ENCODE results near the gene YAF2.

The YAF2 gene

DNA sequence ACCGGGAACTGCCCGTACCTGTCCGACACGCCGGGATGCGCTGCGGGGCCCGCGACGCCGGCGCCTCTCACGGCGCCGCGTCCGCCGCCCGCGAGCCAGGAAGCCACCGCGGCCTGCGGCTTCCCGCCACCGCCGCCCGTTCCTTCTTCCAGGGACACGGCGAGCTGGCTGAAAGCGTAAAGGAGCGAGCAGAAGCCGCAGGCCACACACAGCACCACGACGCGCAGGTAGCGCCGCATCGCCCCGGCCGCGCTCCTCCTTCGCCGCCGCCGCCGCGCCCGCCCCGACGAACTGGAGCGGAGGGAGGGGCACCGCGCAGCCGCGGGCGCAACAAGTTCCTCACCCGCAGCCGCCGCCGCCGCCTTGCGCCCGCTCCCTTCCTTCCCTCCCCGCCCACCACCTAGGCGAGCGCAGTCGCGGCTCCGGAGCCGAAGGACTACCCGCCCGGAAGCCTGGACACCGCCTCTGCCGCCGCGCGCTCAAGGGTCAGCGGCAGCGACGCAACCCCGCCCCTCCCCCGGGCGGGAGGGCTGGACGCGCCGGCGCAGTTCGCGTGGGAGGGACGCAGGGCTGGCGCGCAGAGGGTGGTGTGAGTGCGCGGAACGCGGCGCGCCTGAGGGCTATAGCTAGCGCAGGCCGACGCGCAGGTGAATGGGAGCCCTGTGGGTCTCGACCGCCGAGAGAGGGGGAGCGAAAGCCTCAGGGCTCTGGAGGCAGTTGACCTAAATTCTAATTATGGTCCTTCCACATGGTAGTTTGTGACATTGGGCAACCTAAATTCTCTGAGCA is 93.4 kb downstream of the YAF2 start, which contains the start of gene GXYLT1:
TSS of gene GXYLT1 (minus strand) at position 467 of the 789 bp plus-strand sequence. CDS start at position 239, 228 bp downstream.
- DNase-seq (ENCODE audit: low spot score) = peak; percentile 93

DNA sequence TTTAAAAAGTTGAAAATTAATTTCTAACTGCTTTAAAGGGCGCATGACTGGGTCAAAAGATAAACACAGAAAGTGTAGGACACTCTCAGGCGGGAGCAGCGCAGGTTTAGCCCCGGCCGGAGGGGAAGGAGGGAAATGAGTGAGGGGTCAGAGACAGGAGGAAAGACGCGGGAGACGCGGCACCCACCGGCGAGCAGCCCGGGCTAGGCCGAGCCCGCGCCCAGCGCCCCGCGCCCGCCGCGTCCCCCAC is 94.0 kb downstream of the YAF2 start:
- DNase-seq (ENCODE audit: low spot score) = no peak

DNA sequence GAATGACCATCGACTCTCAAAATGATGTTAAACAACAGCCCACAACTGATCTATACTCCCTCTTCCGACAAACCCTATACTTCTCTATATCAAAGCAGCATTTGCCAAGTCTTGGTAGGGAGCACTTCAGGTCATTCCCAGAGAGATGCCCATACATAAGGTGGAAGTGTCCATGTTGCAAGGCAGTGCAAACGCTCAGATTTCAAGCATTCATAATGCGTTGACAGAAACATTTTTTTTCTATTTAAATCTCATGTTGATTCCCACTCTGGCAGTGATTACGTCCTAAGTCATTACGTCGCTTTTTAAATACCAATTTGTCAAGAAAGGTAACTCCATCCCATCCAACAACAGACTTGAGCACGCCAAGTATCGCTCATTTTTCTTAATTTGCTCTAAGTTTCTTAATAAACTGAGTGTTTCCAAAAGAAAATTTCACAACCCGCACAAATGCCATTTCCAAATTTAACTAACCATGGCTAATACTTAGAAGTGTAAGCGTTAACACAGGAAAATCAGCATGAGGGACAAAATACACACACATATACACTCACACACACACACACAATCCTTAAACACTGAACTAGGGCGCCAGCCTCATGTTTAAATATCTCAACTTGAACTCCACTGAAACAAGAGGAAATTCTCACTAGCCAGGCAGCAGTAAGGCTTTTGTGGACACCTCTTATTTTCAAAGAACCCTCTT is 94.4 kb downstream of the YAF2 start:
- no peak for DNase-seq (ENCODE audit: low spot score)

DNA sequence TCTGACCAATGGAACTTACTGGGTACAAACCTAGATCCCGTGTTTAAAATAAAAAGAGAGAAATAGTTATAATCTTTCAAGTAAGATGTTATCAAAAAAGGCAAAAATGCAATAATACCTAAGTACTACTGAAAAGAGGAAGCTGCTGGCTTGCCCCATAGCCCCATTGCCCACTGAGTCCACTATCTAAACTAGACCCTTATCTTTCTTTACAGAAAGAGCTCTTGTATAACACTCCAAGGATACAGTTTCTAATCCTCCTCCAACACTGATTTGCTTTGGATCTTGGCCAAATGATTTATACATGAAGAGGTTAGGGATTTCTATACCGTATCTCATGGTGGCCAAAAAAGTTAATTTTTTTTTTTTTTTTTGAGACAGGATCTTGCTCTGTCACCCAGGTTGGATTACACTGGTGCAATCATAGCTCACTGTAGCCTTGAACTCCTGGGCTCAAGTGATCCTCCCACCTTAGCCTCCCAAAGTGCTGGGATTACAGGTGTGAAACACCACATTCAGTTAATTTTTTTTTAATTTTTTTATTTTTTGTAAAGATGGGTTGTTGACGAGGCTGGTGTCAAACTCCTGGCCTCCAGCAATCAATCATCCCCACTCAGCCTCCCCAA is 96.0 kb downstream of the YAF2 start:
- no peak for DNase-seq (ENCODE audit: low spot score)

DNA sequence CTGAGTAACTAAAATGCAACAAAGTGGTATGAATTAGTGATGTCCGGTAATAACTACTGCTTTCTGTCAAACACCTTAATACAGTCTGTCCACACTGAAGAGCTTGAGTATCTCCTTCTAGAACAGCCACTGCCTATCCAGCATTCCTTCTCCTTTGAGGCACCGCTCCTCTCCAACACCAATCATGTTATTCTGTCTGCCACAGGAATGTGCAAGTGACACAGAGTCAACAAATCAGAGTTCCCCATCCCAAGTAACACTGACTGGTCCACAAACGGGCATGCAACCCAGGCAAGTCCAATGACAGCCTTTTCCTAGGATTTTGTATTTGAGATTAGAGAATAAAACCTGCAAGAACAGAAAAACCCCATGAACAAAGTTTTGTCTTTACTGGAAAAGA is 97.1 kb downstream of the YAF2 start:
- no peak for DNase-seq (ENCODE audit: low spot score)

- DNase-seq (ENCODE audit: low spot score) = no peak
Measured at GRCh38 chr12:42135259-42135814, 102.7 kb downstream of the YAF2 start.

DNA sequence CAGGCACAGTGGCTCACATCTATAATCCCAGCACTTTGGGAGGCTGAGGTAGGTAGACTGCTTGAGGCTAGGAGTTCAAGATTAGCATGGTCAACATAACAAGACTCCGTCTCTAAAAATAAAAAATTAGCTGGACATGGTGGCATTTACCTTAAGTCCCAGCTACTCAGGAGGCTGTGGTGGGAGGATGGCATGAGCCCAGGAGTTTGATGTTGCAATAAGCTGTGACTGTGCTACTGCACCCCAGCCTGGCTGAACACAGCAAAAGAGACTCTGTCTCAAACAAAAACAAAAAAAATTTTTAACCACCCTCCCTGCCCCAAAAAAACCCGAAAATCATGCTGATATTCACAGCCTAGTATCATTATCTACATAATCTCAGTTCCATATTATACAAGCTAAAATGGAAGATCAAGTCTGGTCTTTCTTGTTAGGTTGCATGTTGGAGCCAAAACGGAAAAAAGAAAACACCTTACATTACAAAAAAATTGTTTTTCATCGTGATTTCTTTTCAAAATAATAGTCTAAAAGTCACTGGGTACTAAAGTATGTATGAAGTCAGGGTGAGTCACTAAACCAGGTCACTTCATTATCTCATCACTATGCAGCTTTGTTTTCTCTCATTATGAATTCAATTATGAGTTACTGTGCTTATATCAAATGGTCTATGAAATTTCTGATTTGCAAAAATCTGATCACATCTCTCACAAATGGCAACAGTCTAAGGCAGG is 107.2 kb downstream of the YAF2 start:
- no peak for DNase-seq (ENCODE audit: low spot score)

DNA sequence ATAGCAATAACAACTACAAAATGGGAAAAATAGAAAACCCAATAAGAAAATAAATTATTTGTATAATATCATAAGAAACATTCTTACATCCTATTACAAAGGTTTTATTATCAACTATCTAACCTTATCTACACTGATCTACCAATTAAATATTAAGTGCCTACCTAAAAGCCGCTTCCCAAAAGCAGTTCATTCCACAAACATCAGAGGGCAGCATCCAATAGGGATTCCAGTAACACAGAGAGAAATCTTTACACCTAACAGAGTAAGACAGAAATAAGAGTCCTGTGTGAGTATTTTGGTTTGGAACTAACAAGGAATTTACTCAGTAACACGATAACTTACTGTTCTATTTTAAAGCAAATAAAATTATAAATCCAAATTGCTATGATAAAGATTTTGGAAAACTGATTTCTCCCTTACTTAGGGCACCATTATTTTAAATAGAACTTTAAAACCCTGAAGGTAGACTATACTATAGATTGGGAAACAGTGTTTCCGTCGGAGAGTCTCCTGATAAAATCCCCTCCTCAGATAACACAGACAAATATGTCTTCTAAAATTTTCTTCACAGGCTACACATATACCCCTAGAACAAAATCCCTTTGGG is 108.3 kb downstream of the YAF2 start:
- peak; percentile 49 for DNase-seq (ENCODE audit: low spot score)

DNA sequence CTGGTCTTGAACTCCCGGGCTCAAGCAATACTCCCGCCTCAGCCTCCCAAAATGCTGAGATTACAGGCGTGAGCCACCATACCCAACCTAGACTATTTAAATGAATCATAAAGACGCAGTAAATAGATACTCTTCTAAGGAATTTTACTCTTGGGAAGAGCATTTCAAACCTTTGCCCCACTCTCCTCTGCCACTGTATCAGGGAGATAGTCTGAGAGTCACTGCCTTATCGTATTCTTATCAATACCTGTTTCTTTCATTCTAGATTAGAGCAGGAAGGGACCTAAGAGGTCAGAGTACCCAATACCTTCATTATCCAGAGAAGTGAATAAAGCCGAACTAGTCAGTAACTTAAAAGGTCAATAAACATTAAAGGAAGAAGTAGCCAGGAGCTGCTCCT is 109.2 kb downstream of the YAF2 start:
- no peak for DNase-seq (ENCODE audit: low spot score)

GRCh38 chr12:42128327-42128726 is 109.7 kb downstream of the YAF2 start:
- no peak for DNase-seq (ENCODE audit: low spot score)

GRCh38 chr12:42126963-42127362 is 111.1 kb downstream of the YAF2 start:
- DNase-seq (ENCODE audit: low spot score) = no peak

- DNase-seq (ENCODE audit: low spot score) = no peak
Measured at GRCh38 chr12:42125388-42125767, 112.7 kb downstream of the YAF2 start.

DNA sequence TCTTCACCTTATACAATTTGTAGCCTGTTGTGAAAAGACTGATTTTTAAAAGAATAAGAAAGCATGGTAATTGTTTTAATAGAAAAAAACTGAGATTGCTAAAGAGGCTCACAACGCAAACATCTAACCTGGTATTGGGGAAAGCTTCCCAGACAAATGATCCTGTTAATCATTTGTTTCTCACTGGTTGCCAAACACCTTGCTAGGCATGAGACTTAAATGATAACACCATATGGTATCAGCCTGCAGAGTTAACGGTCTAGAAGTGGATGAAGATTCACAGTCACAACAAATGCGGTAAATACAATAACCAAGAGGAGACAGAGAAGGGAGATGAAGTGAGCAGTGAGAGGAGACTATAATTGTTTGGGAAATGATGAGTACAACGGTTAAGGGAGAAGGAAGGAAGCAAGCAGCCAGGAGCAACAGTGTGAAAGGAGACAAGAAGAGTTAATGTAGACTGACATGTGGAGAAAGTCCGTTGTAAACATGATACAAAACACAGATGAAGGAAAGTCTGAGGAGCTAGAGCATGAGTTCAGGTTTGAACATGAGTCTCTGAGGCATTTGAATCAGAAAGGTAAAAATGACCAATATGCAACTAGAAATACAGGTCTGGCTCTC is 113.2 kb downstream of the YAF2 start:
- DNase-seq (ENCODE audit: low spot score) = no peak

DNA sequence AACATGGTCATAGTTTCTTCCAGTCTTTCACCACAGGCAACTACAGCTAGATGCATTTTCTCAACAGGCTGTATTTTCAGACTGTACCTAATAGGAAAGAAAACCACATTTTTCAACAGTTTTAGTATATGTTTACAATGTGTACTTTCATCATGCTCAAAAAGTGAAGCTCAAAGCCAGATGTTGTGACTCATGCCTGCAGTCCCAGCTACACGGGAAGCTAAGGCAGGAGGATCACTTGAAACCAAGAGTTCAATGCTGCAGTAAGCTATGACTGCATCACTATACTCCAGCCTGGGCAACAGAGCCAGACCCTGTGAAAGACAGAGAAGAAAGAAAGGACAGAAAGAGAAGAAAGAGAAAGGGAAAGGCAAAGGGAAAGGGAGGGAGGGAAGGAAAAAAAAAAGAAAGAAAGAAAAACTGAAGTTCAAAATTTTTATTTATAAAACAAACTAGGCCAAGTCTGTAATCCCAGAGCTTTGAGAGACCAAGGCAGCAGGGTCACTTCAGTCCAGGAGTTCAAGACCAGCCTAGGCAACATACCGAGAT is 118.9 kb downstream of the YAF2 start:
- no peak for DNase-seq (ENCODE audit: low spot score)

DNA sequence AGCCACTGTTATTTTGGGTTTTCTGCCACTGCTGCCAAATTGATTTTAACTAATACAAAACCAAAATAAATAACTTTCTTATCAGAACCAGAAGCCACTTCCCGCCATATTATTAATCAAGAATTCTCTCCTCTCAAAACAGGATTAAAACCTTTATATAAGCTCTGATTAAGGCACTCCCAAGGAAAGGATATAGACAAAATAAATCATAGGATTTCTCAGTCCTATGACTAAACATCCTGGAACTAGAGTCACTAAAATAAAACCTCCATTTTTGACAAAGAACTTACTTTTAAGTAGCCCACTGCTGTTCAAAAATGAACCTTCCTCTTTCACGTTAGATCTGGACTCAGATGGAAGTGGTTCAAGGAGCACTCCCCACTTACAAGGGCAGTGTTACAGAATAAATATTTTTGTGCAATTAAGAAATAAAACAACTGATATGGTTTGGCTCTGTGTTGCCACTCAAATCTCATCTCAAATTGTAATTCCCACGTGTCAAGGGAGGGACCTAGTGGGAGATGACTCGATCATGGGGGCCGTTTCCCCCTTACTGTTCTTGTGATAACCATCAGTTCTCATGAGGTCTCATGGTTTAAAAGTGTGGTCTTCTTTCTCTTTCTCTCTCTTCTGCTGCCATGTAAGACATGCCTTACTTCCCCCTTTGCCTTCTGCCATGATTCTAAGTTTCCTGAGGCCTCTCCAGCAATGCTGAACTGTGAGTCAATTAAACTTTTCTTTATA is 119.7 kb downstream of the YAF2 start:
- no peak for DNase-seq (ENCODE audit: low spot score)

- no peak for DNase-seq (ENCODE audit: low spot score)
Measured at GRCh38 chr12:42109031-42109430, 129.0 kb downstream of the YAF2 start.
